ENCODE data around the gene CA10.

Gene CA10

GRCh38 chr17:51813140-51813783, 345.3 kb downstream of the CA10 start:
- no peak for DNase-seq

GRCh38 chr17:51807460-51807859, 351.1 kb downstream of the CA10 start:
- DNase-seq = no peak

- peak in 1 of 2 experiments; percentile 31 for DNase-seq
Observed at GRCh38 chr17:51805765-51806164, 352.7 kb downstream of the CA10 start.

- DNase-seq = no peak
Observed at GRCh38 chr17:51805185-51805584, 353.3 kb downstream of the CA10 start.

GRCh38 chr17:51803161-51803560, 355.4 kb downstream of the CA10 start:
- no peak for DNase-seq

- DNase-seq = no peak
Observed at GRCh38 chr17:51802544-51802943, 356.0 kb downstream of the CA10 start.

- no peak for DNase-seq
Observed at GRCh38 chr17:51801626-51802025, 356.9 kb downstream of the CA10 start.

- no peak for DNase-seq
Observed at GRCh38 chr17:51799981-51800380, 358.5 kb downstream of the CA10 start.

GRCh38 chr17:51799240-51799639, 359.3 kb downstream of the CA10 start:
- DNase-seq = no peak

GRCh38 chr17:51797150-51797549, 361.4 kb downstream of the CA10 start:
- DNase-seq = no peak

GRCh38 chr17:51796026-51796425, 362.5 kb downstream of the CA10 start:
- no peak for DNase-seq

GRCh38 chr17:51795401-51795800, 363.1 kb downstream of the CA10 start:
- DNase-seq = no peak

- DNase-seq = no peak
Observed at GRCh38 chr17:51794466-51794865, 364.0 kb downstream of the CA10 start.

- DNase-seq = no peak
Observed at GRCh38 chr17:51793686-51794085, 364.8 kb downstream of the CA10 start.

GRCh38 chr17:51778842-51779241, 379.7 kb downstream of the CA10 start:
- DNase-seq = no peak

GRCh38 chr17:51770027-51770759, 388.3 kb downstream of the CA10 start:
- DNase-seq = no peak

- DNase-seq = no peak
Observed at GRCh38 chr17:51769231-51769630, 389.3 kb downstream of the CA10 start.

- DNase-seq = no peak
Observed at GRCh38 chr17:51768706-51769105, 389.8 kb downstream of the CA10 start.

GRCh38 chr17:51767287-51767686, 391.2 kb downstream of the CA10 start:
- no peak for DNase-seq

- DNase-seq = no peak
Observed at GRCh38 chr17:51765282-51766135, 393.0 kb downstream of the CA10 start.

- peak in 1 of 2 experiments; percentile 23 for DNase-seq
Observed at GRCh38 chr17:51764387-51764971, 394.0 kb downstream of the CA10 start.

- DNase-seq = no peak
Observed at GRCh38 chr17:51763058-51763457, 395.5 kb downstream of the CA10 start.

GRCh38 chr17:51761105-51761504, 397.4 kb downstream of the CA10 start:
- DNase-seq = no peak

All from NCI-H1930 (cell line).